ENCODE results near the gene MOB2. TPM values are rescaled to one million over a fixed set of nuclear protein-coding genes. Genes with fewer than 3 reads are reported as not detected.
"Not testable (repeated sequence)": the region's sequence is repeated elsewhere in the genome, so short reads cannot be mapped to it uniquely, and the experiment has no call there.

MOB2 gene
- total RNA-seq, 4 donors from 2014 or later = 63.8 to 104 (median 95.8) TPM

DNA sequence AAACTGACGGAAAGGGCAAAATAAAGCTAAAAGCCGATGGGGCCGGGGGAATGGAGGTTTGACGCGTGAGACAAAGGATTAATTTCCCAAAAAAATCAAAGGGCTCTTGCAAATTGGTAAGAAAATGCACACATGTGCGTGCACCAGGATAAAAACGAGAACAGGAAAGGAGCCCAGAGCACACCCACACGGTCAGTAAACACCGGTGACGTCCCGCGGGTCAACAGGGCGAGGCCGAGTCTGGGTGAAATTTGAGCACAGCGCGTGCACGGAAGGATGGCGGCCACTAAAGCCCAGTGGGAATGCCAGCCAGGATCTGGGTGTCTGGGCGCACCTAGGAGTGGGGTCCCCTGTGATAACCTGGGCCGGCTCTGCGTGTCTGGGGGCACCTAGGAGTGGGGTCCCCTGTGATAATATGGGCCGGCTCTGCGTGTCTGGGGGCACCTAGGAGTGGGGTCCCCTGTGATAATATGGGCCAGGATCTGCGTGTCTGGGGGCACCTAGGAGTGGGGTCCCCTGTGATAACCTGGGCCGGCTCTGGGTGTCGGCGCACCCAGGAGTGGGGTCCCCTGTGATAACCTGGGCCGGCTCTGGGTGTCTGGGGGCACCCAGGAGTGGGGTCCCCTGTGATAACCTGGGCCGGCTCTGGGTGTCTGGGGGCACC lies 52.5 kb downstream of the MOB2 start:
- Histone ChIP-seq H3K4me1 (peaks cover 10% of the 10 kb centered on the region), H3K27me3 (peaks cover 53% of the 10 kb centered on the region), H3K9me3 (no peaks in the 10 kb centered on the region), H3K4me3 (no peak overlapping the region), H3K36me3 (no peaks in the 10 kb centered on the region), H3K27ac (no peak overlapping the region)
- DNase-seq (ENCODE audit: low spot score in 2 of 2) = no peak
- TF ChIP-seq EP300 (IDR thresholded peaks at IDR 0.05) (no peak), POLR2A (IDR thresholded peaks at IDR 0.05) (no peak), CTCF (IDR thresholded peaks at IDR 0.05) (no peak), POLR2AphosphoS5 (IDR thresholded peaks at IDR 0.05) (no peak)
- WGBS = 84% methylated on average over 20 of the region's 29 CpGs

- H3K9me3 ChIP-seq = no peaks in the 10 kb centered on the region
- TF ChIP-seq POLR2AphosphoS5 (IDR thresholded peaks at IDR 0.05) = no peak
- TF ChIP-seq CTCF (IDR thresholded peaks at IDR 0.05) = no peak
- no peaks in the 10 kb centered on the region for H3K36me3 ChIP-seq
- no peak overlapping the region for H3K4me3 ChIP-seq
- H3K27ac ChIP-seq = no peak overlapping the region
- H3K27me3 ChIP-seq = peaks cover 47% of the 10 kb centered on the region
- 92% methylated on average over 6 of the region's 15 CpGs for WGBS
- H3K4me1 ChIP-seq = peaks cover 10% of the 10 kb centered on the region
- no peak for DNase-seq (ENCODE audit: low spot score in 2 of 2)
These were observed 53.0 kb downstream of the MOB2 start for GRCh38 chr11:1433568-1433967.

DNA sequence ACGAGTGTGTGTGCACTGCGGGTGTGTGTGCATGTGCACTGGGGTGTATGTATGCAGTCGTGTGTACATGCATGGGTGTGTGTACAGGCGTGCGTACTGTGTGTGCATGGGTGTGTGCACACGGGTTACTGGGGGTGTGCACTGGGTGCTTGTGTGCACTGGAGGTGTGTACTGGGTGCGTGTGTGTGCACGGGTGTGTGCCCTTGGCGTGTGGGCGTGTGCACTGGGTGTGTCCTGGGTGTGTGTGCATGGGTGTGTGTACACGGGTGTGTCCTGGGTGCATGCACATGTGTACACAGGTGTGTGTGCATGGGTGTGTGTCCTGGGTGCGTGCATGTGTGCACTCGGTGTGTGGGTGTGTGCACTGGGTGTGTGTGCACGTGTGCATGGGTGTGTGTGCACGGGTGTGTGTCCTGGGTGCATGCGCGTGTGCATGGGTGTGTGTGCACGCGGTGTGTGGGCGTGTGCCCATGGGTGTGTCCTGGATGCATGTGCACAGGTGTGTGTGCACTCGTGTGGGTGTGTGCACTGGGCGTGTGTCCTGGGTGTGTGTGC lies 57.7 kb downstream of the MOB2 start:
- Histone ChIP-seq H3K36me3 (no peaks in the 10 kb centered on the region), H3K27ac (no peak overlapping the region), H3K4me3 (no peak overlapping the region), H3K27me3 (peaks cover 35% of the 10 kb centered on the region), H3K9me3 (no peaks in the 10 kb centered on the region), H3K4me1 (no peaks in the 10 kb centered on the region)
- no peak for TF ChIP-seq POLR2AphosphoS5 (IDR thresholded peaks at IDR 0.05)
- no peak for TF ChIP-seq CTCF (IDR thresholded peaks at IDR 0.05)
- TF ChIP-seq EP300 (IDR thresholded peaks at IDR 0.05) = no peak
- no peak for TF ChIP-seq POLR2A (IDR thresholded peaks at IDR 0.05)
- no peak for DNase-seq (ENCODE audit: low spot score in 2 of 2)
- 89% methylated on average over 17 of the region's 22 CpGs for WGBS

- WGBS = 76% methylated on average over 5 of the region's 17 CpGs
- Histone ChIP-seq H3K9me3 (no peaks in the 10 kb centered on the region), H3K36me3 (no peaks in the 10 kb centered on the region), H3K27ac (no peak overlapping the region), H3K4me3 (no peak overlapping the region), H3K4me1 (no peaks in the 10 kb centered on the region), H3K27me3 (peaks cover 36% of the 10 kb centered on the region)
- TF ChIP-seq CTCF (IDR thresholded peaks at IDR 0.05) = no peak
- no peak for TF ChIP-seq EP300 (IDR thresholded peaks at IDR 0.05)
- TF ChIP-seq POLR2A (IDR thresholded peaks at IDR 0.05) = no peak
- TF ChIP-seq POLR2AphosphoS5 (IDR thresholded peaks at IDR 0.05) = no peak
- DNase-seq (ENCODE audit: low spot score in 2 of 2) = no peak
These were observed 61.1 kb downstream of the MOB2 start for GRCh38 chr11:1425439-1425838.

DNA sequence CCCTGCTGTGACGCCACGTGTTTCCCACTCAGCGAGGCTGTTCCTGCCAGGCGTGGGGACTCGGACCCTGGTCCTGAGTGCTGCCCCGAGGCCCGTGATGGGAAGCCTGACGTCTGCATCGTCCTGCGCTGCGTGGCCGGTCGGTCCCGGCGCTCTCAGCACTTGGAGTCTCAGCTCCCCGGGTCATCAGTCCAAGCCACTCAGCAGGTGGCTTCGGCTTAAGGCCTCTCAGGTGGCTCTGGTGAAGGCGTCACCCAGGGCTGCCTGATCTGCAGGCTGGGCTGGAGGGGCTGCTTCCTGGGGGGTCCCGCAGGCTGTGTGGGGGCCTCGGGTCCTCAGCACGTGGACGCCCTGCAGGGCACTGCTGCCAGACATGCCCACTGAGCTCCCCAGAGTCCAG lies 61.6 kb downstream of the MOB2 start:
- WGBS = no CpG with 5 or more reads among the region's 22 CpGs

DNA sequence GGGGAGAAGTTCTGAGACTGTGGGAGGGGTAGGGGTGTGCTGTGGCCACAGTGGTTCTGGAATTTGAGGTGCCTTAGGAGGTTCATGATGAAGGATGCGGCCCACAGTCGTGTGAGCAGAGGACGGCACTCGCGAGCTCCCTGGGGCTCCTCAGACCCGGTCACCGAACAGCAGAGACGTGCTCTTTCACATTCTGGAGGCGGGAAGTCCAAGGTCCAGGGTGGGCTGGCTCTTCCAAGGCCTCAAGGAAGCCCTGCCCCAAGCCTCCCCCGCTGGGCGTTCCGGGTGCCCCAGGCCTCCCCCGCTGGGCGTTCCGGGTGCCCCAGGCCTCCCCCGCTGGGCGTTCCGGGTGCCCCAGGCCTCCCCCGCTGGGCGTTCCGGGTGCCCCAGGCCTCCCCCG lies 63.2 kb downstream of the MOB2 start:
- not testable (repeated sequence) for H3K4me1 ChIP-seq; DNase-seq (ENCODE audit: low spot score in 2 of 2); H3K4me3 ChIP-seq; H3K36me3 ChIP-seq; H3K27ac ChIP-seq
- H3K27me3 ChIP-seq = peaks cover 36% of the 10 kb centered on the region
- WGBS = 91% methylated on average over 8 of the region's 22 CpGs
- peaks cover 17% of the 10 kb centered on the region for H3K9me3 ChIP-seq

More for the DNA sequence above, 61.6 kb downstream of the MOB2 start:
- no peaks in the 10 kb centered on the region for H3K4me1 ChIP-seq
- peaks cover 36% of the 10 kb centered on the region for H3K27me3 ChIP-seq
- DNase-seq (ENCODE audit: low spot score in 2 of 2) = no peak
- H3K27ac ChIP-seq = no peak overlapping the region
- no peak overlapping the region for H3K4me3 ChIP-seq
- no peak for TF ChIP-seq POLR2A (IDR thresholded peaks at IDR 0.05)
- TF ChIP-seq EP300 (IDR thresholded peaks at IDR 0.05) = no peak
- TF ChIP-seq CTCF (IDR thresholded peaks at IDR 0.05) = no peak
- no peak for TF ChIP-seq POLR2AphosphoS5 (IDR thresholded peaks at IDR 0.05)
- H3K9me3 ChIP-seq = peaks cover 3% of the 10 kb centered on the region
- no peaks in the 10 kb centered on the region for H3K36me3 ChIP-seq

All from suprapubic skin (tissue), 4 donors.